ENCODE results near the gene C14orf39.
"Not testable (repeated sequence)": the region's sequence is repeated elsewhere in the genome, so short reads cannot be mapped to it uniquely, and the experiment has no call there.

DNA sequence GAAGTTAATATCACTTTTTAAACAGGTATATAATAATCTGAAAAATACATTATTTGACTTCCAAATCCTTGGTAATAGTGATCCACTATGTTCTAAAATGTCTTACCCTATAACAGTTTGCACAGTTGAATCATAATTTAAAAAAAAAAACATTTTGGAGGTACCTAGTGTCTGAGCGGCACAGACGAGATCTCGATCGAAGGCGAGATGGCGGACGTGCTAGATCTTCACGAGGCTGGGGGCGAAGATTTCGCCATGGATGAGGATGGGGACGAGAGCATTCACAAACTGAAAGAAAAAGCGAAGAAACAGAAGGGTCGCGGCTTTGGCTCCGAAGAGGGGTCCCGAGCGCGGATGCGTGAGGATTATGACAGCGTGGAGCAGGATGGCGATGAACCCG, 88.3 kb downstream of the C14orf39 start:
- TF ChIP-seq, protein P1, sequence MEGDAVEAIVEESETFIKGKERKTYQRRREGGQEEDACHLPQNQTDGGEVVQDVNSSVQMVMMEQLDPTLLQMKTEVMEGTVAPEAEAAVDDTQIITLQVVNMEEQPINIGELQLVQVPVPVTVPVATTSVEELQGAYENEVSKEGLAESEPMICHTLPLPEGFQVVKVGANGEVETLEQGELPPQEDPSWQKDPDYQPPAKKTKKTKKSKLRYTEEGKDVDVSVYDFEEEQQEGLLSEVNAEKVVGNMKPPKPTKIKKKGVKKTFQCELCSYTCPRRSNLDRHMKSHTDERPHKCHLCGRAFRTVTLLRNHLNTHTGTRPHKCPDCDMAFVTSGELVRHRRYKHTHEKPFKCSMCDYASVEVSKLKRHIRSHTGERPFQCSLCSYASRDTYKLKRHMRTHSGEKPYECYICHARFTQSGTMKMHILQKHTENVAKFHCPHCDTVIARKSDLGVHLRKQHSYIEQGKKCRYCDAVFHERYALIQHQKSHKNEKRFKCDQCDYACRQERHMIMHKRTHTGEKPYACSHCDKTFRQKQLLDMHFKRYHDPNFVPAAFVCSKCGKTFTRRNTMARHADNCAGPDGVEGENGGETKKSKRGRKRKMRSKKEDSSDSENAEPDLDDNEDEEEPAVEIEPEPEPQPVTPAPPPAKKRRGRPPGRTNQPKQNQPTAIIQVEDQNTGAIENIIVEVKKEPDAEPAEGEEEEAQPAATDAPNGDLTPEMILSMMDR (IDR thresholded peaks at IDR 0.05), result not testable (repeated sequence)
- not testable (repeated sequence) for TF ChIP-seq POLR2A (IDR thresholded peaks at IDR 0.05)
